Measurements from ENCODE around the gene F12.
"Not testable (repeated sequence)": the region's sequence is repeated elsewhere in the genome, so short reads cannot be mapped to it uniquely, and the experiment has no call there.

The F12 gene

DNA sequence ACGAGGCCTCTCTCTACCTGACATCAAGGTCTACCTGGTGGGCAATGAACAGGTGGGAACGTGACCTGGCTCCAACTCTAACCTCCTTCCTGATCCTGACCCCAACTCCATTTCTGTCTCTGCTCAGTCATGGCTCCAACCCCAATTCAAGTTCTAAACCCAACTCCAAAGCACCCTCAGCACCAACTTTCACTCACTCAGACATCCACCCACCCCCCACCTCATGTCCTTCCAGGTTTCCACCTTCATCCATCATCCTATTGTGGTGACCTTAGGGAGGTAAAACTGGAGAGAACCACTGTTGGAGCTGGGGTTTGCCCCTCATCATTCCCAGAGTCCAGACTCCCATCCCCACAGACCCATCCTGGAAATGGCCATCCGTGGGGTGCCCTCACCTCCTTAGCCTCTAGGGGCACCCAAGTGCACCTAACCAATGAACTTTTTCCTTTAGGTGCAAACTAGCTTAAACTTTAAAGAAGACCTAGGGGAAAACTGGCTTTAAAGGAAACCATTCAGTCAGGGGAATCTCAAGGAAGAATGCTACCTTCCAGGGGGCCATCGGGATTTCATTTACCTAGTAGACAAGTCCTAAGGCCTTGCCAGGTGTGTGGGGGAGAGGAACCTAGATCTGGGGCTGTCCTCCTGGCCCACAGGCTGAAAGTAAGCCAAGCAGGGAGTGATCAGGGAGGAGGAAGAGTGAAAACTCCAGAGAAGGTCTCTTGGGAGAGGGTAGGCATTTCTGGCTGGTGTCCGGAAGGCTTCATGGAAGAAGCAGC, 40.3 kb downstream of the F12 start:
- no peak for DNase-seq (ENCODE audit: low read depth)

DNA sequence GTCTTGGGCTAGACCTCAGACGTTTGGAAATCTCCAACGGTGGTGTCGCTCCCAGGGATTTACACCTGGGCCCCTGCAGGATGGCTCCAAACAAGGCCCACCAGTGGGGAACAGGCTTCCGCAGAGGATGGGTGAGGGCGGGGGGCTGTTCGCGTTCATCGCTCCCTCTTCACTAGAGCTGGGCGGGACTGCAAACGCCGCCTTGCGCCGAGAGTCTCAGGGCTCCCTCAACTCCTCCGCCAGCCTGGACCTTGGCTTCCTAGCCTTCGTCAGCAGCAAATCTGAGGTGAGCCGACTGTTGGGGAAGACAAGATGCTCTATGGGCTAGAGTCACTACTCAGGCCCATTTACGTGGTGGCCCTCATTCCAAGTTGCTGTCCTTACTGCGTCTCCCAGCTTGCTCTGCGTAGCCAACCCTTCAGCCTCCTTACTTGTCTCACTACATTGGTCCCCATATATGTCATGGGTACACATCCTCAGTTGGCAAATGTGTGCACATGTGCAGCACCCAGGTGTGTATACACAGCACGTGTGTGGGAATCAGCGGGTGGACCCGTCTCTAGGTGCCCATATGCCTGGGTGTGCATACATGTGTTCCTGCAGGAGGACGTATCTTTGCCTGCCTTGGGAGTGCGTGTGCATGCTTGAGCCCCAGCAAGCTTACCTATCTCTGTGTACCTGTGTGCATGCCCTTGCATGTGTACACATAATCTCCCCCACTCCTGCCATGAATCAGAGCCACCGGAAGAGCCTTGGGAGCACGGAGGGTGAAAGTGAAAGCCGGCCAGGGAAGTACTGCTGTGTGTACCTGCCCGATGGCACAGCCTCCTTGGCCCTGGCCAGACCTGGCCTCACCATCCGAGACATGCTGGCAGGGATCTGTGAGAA, 41.1 kb downstream of the F12 start:
- DNase-seq (ENCODE audit: low read depth), result no peak

DNA sequence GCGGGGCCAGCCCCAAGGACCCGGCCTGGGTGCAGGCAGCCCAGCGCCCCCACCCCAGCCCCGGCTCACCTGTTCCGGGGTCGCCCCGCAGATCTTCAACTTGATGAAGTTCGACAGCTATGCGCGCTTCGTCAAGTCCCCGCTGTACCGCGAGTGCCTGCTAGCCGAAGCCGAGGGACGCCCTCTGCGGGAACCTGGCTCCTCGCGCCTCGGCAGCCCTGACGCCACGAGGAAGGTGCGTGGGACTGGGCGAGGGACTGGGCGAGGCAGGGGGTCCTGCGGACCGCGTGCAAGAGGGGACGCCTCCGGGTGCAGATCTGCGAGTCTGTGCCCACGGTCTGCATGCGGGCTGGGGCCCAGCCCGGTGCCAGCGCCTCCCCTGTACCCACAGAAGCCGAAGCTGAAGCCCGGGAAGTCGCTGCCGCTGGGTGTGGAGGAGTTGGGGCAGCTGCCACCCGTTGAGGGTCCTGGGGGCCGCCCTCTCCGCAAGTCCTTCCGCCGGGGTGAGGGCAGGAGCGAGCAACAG, 42.0 kb downstream of the F12 start:
- DNase-seq (ENCODE audit: low read depth), result no peak

DNA sequence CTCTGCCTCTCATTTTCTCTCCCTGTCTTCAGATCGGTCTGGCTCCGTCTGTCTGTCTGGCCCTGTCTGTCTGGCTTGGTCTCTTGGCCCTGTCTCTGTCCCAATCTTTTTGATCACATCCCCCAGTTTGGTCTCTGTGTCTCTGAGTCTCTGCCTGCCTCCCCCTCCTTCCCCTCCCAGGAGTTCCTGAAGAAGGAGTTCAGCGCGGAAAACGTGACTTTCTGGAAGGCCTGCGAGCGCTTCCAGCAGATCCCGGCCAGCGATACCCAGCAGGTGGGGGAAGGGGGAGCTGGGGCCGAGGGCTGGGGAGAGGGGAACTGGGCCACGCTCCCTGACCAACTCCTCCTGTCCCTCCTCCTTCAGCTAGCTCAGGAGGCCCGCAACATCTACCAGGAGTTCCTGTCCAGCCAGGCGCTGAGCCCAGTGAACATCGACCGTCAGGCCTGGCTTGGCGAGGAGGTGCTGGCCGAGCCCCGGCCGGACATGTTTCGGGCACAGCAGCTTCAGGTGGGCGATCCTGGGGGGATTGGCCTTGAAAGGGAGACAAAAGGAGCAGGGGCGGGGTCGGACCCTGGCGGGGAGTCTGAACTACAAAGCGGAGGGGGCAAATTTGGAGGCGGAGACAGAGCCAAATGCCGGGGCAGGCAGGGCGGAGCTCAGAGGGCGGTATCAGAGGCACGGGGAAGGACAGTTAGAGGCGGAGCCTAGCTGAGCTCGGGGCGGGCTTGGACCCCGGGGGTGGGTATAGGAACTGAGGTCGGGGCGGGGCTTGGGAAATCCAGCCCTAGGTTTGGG, 42.6 kb downstream of the F12 start:
- DNase-seq (ENCODE audit: low read depth), result no peak

DNA sequence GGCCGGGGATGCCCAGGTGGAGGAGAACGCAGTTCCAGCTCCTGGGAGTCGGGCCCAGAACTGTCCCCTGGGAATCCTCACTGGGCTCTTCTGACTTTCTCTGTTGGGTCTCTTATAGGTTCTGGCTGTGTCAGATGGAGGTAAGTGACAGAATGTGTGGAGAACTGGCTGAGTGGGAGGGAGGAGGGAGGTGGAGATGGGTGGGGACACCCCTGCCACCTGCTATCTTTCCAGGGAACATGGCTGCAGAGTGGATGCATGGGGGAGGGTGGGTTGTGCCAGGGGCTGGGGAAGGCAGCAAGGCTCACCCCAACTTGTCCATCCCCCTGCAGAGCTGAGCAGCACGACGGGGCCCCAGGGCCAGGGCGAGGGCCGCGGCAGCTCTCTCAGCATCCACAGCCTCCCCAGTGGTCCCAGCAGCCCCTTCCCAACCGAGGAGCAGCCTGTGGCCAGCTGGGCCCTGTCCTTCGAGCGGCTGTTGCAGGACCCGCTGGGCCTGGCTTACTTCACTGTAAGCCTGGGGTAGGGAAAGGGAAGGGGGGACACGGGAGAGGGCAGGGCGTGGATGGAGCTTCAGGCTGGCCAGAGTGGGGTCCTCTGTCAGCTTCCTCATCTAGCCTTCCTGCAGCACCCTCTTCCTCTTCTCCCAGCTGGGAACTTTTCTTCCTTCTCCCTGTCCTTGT, 43.4 kb downstream of the F12 start:
- no peak for DNase-seq (ENCODE audit: low read depth)

DNA sequence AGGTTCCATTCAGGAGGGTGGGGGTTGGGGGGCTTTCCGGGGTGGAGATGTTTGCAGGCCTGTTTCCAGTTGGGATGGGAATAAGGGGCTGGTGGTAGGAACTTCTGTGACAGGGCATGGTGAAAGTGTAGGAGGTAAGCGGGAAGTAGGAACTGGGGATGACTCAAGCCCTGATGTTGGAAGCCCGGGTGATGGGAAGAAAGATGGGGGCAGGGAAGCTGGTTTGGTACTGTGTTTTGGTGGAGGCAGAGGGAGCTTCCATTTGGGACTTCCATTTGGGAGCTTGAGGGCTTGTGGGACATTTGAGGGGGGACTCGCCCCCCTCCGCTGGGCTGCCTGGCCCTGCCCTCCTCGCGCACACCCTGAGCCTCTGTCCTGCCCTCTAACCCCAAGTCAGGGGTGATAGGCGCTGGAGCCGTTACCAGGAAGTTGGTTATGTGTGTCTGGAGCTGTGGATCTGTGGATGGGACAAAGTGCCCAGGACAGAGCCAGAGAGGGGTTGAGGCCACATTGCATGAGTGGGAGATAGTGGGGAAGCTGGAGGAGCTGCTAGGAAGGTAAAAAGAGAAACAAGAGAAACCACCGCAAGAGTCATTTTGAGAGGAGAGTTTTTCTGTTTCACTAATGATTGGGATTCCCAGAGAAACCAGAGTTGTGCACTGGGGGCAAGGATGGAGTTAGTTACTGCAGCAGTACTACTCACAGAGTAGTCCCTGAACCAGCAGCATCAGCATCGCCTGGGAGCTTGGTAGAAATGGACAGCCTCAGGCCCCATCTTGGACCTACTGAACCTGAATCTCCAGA, 45.0 kb downstream of the F12 start:
- DNase-seq (ENCODE audit: low read depth), result no peak

DNA sequence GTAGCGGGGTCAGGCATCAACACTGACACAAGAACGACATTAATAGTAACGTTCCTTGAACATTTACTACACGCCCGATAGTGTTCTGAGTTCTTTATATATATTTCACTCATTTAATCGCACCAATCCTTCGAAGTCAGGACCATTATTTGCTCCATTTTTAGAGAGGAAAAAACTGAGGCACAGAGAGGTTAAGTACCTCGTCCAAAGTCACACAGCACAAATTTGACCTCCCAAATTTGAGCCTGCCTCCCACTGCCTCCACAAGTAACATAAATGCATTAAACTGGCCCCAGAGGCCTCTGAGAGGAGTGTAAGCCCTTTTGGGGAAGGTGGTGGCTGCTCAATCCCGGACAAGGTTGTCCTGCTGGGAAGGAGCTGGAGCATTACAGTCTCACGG, 45.8 kb downstream of the F12 start:
- no peak for DNase-seq (ENCODE audit: low read depth)

DNA sequence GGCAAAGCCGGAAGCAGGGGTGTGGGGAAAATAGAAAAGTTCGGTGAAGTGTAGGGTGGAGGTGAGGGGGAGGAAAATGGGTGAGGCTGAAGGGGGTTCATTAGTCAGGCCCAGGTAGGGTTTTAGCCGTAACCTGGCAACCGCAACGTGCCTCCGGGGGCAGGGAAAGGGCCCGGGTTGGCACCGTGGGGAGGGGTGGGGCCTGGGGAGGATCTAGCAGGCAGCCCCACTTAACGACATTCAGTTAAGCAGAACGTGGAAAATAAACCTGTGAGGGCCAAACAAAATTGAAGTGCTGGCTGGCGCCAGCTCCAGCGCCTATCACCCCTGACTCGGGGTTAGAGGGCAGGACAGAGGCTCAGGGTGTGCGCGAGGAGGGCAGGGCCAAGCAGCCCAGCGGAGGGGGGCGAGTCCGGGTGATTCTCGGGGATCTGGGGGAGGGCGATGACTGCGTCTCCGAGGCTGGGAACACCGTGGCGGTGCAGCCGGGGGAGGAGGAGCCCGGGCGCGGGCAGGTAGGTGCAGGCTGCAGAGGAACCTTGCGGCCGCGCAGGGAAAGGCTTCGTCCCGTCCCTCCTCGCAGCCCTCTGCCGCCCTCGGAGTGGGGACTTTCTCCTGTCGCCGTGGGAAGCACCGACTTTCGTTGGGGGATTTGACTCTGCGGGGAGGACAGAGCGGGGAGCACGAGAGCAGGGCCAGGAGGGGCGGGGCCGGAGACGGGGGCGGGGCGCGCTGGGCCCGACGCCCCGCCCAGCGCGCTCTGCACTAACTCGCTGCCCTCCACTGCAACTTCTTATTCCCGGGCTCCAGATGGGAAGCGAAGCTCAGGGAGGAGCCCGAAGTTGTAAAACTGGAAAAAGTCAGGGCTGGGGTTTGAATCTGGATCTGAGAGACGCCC, 46.5 kb downstream of the F12 start:
- DNase-seq (ENCODE audit: low read depth), result peak; percentile 42

DNA sequence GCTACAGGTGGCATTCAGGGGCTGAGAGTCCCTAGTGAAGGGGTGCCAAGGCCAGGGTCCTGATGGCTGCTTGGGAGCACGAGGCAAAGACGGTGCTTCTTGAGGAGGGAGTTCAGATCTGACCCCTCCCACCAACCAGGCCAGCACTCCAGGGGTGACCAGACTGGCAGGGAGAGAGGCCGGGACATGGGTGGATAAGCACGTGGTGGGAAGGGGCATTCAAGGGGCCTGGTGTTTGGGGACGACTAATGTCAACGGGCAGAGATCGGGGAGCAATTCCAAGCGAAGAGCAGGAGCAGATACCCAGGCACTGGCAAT, 47.1 kb downstream of the F12 start:
- no peak for DNase-seq (ENCODE audit: low read depth)

DNA sequence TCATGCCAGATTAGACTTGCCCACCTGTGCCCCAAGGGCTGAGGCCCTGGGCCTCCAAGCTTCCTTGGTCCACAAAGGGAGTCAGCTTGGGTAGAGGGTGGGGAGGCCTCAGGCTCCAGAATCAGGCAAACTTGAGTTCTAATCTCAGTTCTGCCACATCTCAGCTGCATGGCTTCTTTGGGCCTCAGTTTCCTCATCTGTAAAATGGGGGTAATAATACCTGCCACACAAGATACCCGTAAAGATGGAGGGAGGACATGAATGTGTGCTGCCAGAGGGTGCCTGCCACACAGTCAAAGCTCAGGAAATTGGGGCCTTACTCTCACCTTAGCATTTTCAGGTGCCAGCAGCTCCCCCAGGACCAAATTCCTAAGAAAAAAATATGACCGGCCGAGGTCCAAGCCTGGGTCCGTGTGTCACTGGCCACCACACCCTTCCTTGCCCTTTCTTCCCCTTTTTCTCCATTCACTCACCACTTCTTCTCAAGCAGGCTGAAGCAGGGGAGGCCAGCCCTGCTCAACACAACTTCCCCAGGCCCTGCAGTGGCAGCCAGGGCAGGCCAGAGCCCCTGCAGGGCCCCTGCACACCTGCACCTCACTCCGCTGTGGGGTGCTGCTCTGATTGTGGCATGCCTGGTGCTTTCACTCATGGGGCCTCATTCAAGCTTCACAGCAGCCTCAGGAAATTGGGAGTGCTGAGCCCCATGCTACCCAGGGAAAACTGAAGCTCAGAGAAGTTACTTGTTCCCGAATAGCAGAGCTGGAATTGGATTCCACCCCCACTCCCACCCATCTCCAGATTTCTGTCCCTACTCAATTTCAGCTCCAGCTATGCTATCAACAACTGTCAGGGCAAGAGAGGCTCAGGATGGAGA, 47.7 kb downstream of the F12 start:
- DNase-seq (ENCODE audit: low read depth), result no peak

DNA sequence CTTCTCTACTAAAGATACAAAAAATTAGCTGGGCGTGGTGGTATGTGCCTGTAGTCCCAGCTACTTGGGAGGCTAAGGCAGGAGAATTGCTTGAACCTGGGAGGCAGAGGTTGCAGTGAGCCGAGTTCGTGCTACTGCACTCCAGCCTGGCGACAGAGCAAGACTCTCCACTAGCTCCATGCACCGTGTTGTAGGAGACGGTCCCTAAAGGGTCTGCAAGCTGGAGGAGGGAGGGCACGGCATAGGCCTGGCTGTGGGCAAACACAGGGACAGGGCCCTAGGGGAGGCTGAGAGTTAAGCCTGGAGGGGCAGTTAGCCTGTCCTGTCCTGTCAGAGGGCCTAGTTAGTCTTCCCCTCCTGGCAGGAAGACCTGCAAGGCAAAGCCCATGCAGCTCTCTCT, 48.6 kb downstream of the F12 start:
- not testable (repeated sequence) for DNase-seq (ENCODE audit: low read depth)

DNA sequence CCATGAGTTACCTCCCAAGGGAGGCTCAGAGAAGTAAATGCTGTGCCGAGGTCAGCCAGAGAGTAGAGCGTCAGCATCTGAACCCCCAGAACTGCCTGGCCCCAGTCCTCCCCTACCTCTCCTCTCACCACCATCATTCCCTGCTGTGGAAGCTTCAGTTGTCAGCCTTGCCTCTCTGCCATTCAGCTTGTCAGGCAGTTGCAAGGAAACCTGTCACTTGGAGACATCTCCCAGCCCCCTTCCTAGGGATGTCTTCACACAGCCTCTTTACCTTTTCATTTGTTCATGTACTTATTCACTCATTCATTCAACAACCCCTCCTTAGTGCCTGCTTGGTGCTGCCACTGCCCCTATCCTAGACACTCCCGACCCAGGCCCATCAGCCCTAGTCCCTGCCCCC, 49.5 kb downstream of the F12 start:
- no peak for DNase-seq (ENCODE audit: low read depth)

DNA sequence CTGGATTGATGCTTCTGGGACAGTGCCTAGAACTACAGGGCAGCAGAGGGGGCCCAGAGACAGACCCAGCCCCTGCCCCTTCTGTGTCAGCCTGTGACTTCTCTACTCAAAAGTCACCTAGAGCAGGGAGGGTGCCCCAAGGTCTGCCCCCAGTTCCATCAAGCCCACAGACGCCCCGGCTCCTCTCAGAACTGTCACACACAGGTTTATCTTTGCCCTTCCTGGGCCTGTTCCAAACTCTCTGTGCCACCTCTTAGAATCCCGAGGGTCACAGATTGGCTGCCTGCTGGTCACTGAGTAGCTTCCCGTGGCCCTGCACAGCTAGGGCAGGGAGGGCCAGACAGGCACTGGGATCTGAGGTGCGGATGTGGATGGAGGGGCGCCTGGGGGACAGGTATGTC, 49.9 kb downstream of the F12 start:
- no peak for DNase-seq (ENCODE audit: low read depth)

DNA sequence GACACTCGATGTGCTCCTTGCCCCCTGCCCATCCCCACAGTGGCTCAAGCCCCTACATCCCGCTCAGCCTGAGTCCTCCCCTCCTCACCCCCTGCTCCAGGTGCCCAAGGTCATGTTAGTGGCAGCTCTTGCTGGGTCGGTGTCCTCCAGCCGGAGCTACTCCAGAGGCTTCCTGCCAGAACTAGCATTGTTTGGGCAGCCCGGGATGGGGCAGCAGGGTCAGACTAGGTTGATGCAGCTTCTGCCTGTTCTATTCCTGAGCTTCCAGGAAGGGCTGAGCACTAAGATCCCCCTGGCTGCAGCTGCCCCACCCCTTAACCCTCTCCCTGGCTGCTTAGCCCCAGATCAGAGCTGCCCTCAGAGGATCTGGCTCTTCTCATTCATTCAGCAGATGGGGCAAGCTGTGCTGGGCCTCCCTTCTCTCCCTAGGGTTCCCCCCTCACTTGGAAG, 51.0 kb downstream of the F12 start:
- no peak for DNase-seq (ENCODE audit: low read depth)

DNA sequence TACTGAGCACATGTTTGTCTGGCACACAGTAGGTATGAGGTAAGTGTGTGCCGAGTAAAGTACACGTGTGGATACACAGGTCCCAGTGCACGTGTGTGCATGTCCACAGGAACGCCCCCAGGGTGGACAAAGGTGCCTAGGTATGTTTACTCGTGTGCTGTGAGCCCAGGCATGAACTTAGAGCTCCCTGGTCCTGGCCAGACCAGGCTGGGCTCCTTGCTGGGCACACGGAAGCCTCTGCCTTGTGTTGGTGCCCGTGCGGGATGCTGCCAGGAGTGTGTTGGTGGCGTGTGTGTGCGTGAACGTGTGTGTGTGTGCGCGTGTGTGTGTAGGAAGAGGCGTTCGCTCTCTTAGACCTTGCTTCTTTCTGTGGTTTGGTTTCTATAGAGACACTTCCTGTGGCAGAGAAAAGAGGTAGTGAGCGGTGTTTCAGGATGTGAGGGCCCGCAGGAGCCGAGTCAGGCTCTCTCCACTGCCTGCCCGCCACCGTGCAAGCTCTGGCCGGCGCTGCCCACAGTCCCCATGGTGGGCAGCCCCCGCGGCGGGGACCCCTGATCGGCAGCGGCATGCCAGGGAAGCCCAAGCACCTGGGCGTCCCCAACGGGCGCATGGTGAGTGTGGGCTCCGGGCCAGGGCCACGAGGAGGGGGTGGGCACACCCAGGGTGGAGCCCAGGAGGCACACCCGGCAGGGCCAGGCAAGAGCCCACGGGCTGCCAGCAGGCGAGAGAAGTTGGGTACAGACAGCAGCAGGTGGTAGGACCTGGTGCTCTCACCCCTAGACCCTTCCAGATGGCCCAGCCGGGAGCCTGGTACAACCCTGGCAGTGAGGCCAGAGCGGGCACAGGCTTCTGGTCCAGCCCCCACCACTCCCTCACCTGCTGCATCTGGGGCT, 51.7 kb downstream of the F12 start, which contains the start of gene RGS14:
Gene RGS14, plus strand, starts transcription at position 466 of the 893 bp plus-strand sequence. Its CDS starts 101 bp downstream, at position 567.
- DNase-seq (ENCODE audit: low read depth), result no peak

DNA sequence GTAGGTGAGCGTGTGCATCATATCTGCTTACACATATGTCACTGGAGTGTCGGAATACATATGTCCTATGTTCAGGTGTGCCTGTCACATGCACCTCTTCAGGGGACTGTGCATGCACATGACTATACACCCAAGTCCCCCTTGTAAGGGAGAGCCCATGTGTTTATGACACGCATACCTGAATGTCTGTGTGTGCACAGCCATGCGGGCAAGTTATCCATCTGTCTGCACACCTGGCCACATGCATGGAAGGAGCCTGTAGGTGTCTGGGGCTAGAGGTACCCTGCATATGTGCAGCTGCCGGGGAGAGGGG, 52.3 kb downstream of the F12 start:
- no peak for DNase-seq (ENCODE audit: low read depth)

DNA sequence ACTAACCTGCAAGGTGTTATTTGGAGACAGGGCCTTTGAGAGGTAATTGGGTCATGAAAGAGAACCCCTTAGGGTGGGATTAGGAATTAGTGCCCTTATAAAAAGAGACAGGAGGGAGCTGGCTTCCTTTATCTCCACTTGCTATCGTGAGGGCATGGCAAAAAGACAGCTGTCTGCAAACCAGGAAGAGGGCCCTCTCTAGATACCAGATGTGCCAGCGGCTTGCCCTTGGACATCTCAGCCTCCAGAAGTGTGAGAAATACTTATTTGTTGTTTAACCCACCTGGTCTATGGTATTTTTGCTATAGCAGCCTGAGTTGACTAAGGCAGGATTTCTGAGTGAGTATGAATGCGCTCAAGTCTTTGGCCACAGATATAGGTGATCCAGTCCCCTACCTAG, 52.6 kb downstream of the F12 start:
- DNase-seq (ENCODE audit: low read depth), result no peak

DNA sequence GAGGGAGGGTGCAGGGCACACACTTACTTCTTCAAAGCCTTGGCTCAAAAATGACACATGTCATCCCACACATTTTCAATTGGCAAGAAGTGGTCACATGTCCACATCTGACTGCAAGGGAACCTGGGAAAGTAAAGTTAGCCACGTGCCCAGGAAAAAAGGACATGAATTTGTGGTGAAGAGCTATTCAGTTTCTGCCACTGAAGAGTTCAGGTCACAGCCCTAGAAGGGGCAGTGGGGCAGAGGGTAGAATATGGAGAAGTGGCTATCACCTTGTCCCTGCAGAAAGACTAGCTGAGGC, 53.5 kb downstream of the F12 start:
- no peak for DNase-seq (ENCODE audit: low read depth)

Measured in stimulated activated CD8-positive, alpha-beta memory T cell treated with anti-CD3 and anti-CD28 coated beads, Interleukin-15, amount 100 ng/mL, for 1 hour (primary cell).